Thyroid gland (tissue), 4 donors: ENCODE data around the gene NOS1AP. TPM values are rescaled to one million over a fixed set of nuclear protein-coding genes. Genes with fewer than 3 reads are reported as not detected.

Experiments used
- DNase-seq, 2 donors: peaks; one replicate each; pipeline ENCODE4 v3.0.0-alpha.2; 2019
- H3K27ac ChIP-seq, 3 donors: fragments of 200-600 bp; sonication (generic); 1 replicate in 2 of 3; 2 replicates in 1 of 3; pipeline ENCODE4 v1.5.1; 2016 to 2019; ENCODE audit warnings: mild to moderate bottlenecking in 1 of 3, moderate library complexity in 1 of 3
- H3K27me3 ChIP-seq: fragments of 200-600 bp; sonication (generic); one replicate; pipeline ENCODE4 v1.5.1; 2019
- H3K36me3 ChIP-seq, 2 donors: fragments of 200-600 bp; sonication (generic); one replicate each; pipeline ENCODE4 v1.5.1; 2016 to 2019
- H3K4me1 ChIP-seq, 2 donors: fragments of 200-600 bp; sonication (generic); one replicate each; pipeline ENCODE4 v1.5.1; 2017 to 2019
- H3K4me3 ChIP-seq, 3 donors: fragments of 200-600 bp; sonication (generic); replicated peaks in 1 of 3; 1 replicate in 2 of 3; 2 replicates in 1 of 3; pipeline ENCODE4 v1.5.1; 2016; ENCODE audit warnings: mild to moderate bottlenecking in 1 of 3
- H3K9me3 ChIP-seq: fragments of 200-600 bp; sonication (generic); one replicate; pipeline ENCODE4 v1.5.1; 2017
- CTCF ChIP-seq, 6 experiments: fragments of 200-600 bp in 3 of 6; fragments of 450-650 bp in 3 of 6; sonication (generic) in 3 of 6; IDR thresholded peaks; one replicate each; pipeline ENCODE4 v1.5.1; 2016 to 2019; ENCODE audit warnings: antibody characterized with exemption in 6 of 6, mild to moderate bottlenecking in 2 of 6, inconsistent platforms in 1 of 6, moderate library complexity in 1 of 6
- POLR2A ChIP-seq, 2 donors: fragments of 450-650 bp; IDR thresholded peaks; one replicate each; pipeline ENCODE4 v1.6.1; 2017; ENCODE audit warnings: antibody characterized with exemption in 2 of 2, mild to moderate bottlenecking in 2 of 2, moderate library complexity in 1 of 2
- WGBS, 2 donors: methylation state at CpG; one replicate each; pipeline ENCODE4 v1.1.5; 2017; 5-methylcytosine and 5-hydroxymethylcytosine counted together
- intact Hi-C: fragments of 100-400 bp; cut with DNase I; formaldehyde crosslinking; loops from one replicate; pipeline ENCODE4 v1.15.1; 2023
- total RNA-seq, 4 donors: library from RNA; depleted of rRNA; stranded (reverse); fragments of >200 nt; gene quantifications; one replicate each; pipeline ENCODE4 v1.2.3, GENCODE V29; 2016

NOS1AP gene
- total RNA-seq, 4 donors from 2014 or later, result 0.40 to 2.2 (median 0.54) TPM

DNA sequence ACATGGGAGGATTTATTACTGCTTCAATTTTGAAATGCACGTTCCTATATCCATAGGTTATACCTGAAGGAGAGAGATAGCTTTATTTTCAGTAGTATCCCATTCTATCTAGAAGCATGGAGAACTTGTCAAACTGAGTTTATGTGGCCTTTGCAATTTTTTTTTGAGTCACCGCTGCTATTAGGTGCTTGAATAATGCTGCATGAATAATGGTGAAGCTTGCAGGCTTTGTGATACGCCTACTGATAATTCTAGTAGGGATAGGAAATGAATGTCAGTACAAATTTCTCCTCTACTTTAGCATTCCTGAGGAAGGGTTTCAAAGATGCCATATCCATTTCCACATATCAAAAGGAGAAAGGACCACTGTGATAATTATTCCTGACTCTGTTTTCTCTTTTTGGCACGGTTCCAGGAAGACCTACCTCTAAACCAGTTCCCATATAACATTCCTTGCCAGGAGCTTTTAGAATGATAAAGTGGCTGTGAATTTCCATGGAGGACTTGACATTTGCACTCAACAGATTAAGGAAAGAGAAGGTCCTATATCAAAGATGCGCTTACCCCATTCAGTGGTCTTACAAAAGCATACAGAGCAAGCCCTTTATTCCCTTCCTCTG lies 223.7 kb downstream of the NOS1AP start:
- intact Hi-C loops, result no loop called here
- H3K36me3 ChIP-seq, result no peaks in the 10 kb centered on the region
- H3K9me3 ChIP-seq, result no peaks in the 10 kb centered on the region
- H3K27me3 ChIP-seq, result no peaks in the 10 kb centered on the region
- DNase-seq, result no peak
- H3K4me3 ChIP-seq, result no peak overlapping the region
- no peak for TF ChIP-seq CTCF (IDR thresholded peaks at IDR 0.05)
- TF ChIP-seq POLR2A (IDR thresholded peaks at IDR 0.05), result no peak
- no peak overlapping the region for H3K27ac ChIP-seq
- H3K4me1 ChIP-seq, result no peaks in the 10 kb centered on the region
- WGBS, 2 donors, result 79 to 94% methylated on average over 5 of the region's 5 CpGs

DNA sequence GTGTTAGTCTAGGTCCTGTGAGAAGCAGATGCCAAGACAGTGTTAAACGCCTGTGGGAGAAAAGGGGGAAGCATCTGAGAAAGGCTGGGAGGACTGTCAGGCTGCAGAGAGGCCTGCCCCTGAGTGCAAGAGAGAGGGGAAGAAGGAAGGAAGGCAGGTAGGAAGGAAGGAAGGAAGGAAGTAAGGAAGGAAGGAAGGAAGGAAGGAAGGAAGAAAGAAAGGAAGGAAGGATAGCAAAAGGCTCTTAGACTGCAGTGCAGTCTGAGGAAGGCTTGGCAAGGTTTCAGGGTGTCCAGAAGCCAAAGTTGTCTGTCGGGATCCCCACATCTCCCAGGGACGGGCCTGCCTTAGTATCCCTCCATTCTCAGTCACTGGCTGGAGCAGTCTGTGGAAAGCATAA lies 224.5 kb downstream of the NOS1AP start:
- no peaks in the 10 kb centered on the region for H3K9me3 ChIP-seq
- intact Hi-C loops, result no loop called here
- H3K27me3 ChIP-seq, result no peaks in the 10 kb centered on the region
- TF ChIP-seq CTCF (IDR thresholded peaks at IDR 0.05) (no peak), POLR2A (IDR thresholded peaks at IDR 0.05) (no peak)
- no peaks in the 10 kb centered on the region for H3K36me3 ChIP-seq
- no peak overlapping the region for H3K4me3 ChIP-seq
- no peaks in the 10 kb centered on the region for H3K4me1 ChIP-seq
- DNase-seq, result no peak
- 82 to 84% methylated on average over 3 of the region's 3 CpGs for WGBS, 2 donors
- H3K27ac ChIP-seq, result no peak overlapping the region

GRCh38 chr1:162297208-162297607 lies 227.7 kb downstream of the NOS1AP start:
- TF ChIP-seq POLR2A (IDR thresholded peaks at IDR 0.05), result no peak
- TF ChIP-seq CTCF (IDR thresholded peaks at IDR 0.05), result no peak
- peaks cover 0 to 4% of the 10 kb centered on the region in 2 donors for H3K4me1 ChIP-seq
- 61 to 67% methylated on average over 4 of the region's 4 CpGs for WGBS, 2 donors

GRCh38 chr1:162298266-162298665 lies 228.8 kb downstream of the NOS1AP start:
- DNase-seq, result no peak
- peaks cover 0 to 4% of the 10 kb centered on the region in 2 donors for H3K4me1 ChIP-seq
- no peak for TF ChIP-seq POLR2A (IDR thresholded peaks at IDR 0.05)
- no peak for TF ChIP-seq CTCF (IDR thresholded peaks at IDR 0.05)
- intact Hi-C loops, result no loop called here
- 88 to 95% methylated on average over 1 to 2 of the region's 2 CpGs for WGBS, 2 donors
- H3K27me3 ChIP-seq, result no peaks in the 10 kb centered on the region
- H3K36me3 ChIP-seq, result no peaks in the 10 kb centered on the region
- no peak overlapping the region for H3K4me3 ChIP-seq
- no peak overlapping the region for H3K27ac ChIP-seq
- H3K9me3 ChIP-seq, result no peaks in the 10 kb centered on the region

More at GRCh38 chr1:162297208-162297607, 227.7 kb downstream of the NOS1AP start:
- no peaks in the 10 kb centered on the region for H3K36me3 ChIP-seq
- H3K9me3 ChIP-seq, result no peaks in the 10 kb centered on the region
- no peak overlapping the region for H3K4me3 ChIP-seq
- no peak for DNase-seq
- intact Hi-C loops, result no loop called here
- no peak overlapping the region for H3K27ac ChIP-seq
- H3K27me3 ChIP-seq, result no peaks in the 10 kb centered on the region

DNA sequence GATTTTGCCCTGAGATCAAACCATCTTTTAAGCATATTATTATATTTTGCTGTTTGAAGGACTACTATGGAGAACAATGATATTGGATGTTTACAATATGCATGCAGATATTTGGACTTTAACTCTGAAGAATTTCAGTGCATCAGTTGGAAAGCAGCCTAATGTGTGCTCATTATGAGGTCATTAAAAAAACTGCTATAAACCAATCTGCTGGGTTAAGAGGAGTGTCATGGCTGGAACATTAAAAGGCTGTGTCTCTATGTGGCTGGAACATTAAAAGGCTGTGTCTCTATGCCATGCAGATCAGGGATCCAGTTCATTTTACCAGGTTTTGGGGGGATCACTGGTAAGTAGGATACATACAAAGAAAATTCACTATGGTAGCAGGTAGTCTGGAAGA lies 229.5 kb downstream of the NOS1AP start:
- Histone ChIP-seq H3K4me1 (peaks cover 0 to 4% of the 10 kb centered on the region in 2 donors), H3K36me3 (no peaks in the 10 kb centered on the region), H3K27me3 (no peaks in the 10 kb centered on the region), H3K9me3 (no peaks in the 10 kb centered on the region), H3K27ac (no peak overlapping the region), H3K4me3 (no peak overlapping the region)
- no peak for DNase-seq
- intact Hi-C loops, result no loop called here
- TF ChIP-seq CTCF (IDR thresholded peaks at IDR 0.05) (no peak), POLR2A (IDR thresholded peaks at IDR 0.05) (no peak)
